GM18508 (cell line): ENCODE results near the gene KCNJ12.

Experiments used
- ATAC-seq: cut with Tn5 transposase; IDR thresholded peaks from one replicate; pipeline ENCODE4 v1.9.1; 2021; ENCODE audit warnings: moderate number of reproducible peaks; ENCODE audit not compliant: insufficient read depth, unreplicated experiment

KCNJ12 gene

GRCh38 chr17:21363776-21364642 is 12.1 kb upstream of the KCNJ12 start:
- no peak for ATAC-seq

GRCh38 chr17:21365016-21365415 is 11.1 kb upstream of the KCNJ12 start:
- no peak for ATAC-seq

GRCh38 chr17:21368545-21369246 is 7.5 kb upstream of the KCNJ12 start:
- no peak for ATAC-seq

- no peak for ATAC-seq
These were observed 6.8 kb upstream of the KCNJ12 start for GRCh38 chr17:21369395-21369794.

- no peak for ATAC-seq
These were observed 5.7 kb upstream of the KCNJ12 start for GRCh38 chr17:21370430-21370829.

GRCh38 chr17:21371511-21372081 is 4.6 kb upstream of the KCNJ12 start:
- no peak for ATAC-seq

GRCh38 chr17:21372256-21372954 is 3.8 kb upstream of the KCNJ12 start:
- ATAC-seq, result no peak

GRCh38 chr17:21373036-21373435 is 3.1 kb upstream of the KCNJ12 start:
- no peak for ATAC-seq

- no peak for ATAC-seq
These were observed 2.3 kb upstream of the KCNJ12 start for GRCh38 chr17:21373696-21374440.

- no peak for ATAC-seq
These were observed 1.6 kb upstream of the KCNJ12 start for GRCh38 chr17:21374441-21375161.

- no peak for ATAC-seq
These were observed 996 bp upstream of the KCNJ12 start for GRCh38 chr17:21375162-21375560.

GRCh38 chr17:21375757-21376080 is 438 bp upstream of the KCNJ12 start:
- ATAC-seq, result no peak

- no peak for ATAC-seq
These were observed 868 bp downstream of the KCNJ12 start for GRCh38 chr17:21376759-21377690.

- no peak for ATAC-seq
These were observed 1.7 kb downstream of the KCNJ12 start for GRCh38 chr17:21377705-21378396.

- ATAC-seq, result no peak
These were observed 2.4 kb downstream of the KCNJ12 start for GRCh38 chr17:21378553-21378952.

- ATAC-seq, result no peak
These were observed 3.0 kb downstream of the KCNJ12 start for GRCh38 chr17:21379080-21379711.

- no peak for ATAC-seq
These were observed 4.5 kb downstream of the KCNJ12 start for GRCh38 chr17:21380659-21381058.
